Stimulated activated CD4-positive, alpha-beta T cell treated with anti-CD3 and anti-CD28 coated beads, TNF-alpha, amount 100 ng/mL, for 24 hours (primary cell): ENCODE results near the gene CACHD1.
"Not testable (repeated sequence)": the region's sequence is repeated elsewhere in the genome, so short reads cannot be mapped to it uniquely, and the experiment has no call there.

Experiments used
- DNase-seq, 3 experiments: peaks; one replicate each; pipeline ENCODE4 v3.0.0-alpha.2; 2020; ENCODE audit warnings: low read depth in 3 of 3

Gene CACHD1

DNA sequence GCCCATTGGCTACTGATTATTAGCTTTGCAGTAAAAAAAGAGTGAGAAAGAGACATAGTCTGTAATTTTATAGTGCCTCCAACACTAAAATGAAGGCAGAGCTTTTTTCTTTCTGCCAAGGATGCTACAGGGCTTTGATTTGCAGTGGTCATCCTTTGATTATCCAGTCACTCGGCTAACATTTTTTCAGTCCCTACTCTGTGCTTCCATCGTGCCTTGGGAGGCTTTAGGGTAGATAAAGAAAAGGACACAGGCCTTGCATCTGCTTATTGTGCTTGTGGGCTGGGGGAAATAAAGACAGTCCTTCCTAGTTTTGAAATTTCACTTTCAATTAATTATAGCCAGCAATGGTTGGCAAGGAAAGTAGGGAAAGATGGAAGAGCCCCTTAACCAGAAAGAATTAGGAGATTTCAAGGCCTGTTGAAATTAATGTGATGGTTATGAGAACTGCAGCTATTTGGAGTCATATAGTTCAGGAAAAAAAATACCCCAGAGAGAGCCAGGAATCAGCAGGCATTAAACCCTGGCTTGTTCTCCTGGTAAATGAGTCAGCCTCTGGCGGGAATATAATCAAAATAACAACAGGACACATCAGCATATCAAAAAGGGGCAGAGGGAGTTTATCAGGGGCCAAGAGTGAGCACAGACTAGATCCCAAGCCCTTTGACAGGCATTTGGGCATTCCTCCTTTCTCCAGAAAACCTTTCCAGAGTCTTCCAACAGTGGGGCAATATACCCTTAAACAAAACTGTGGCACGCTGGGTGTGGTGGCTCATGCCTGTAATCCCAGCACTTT, 27.4 kb downstream of the CACHD1 start:
- DNase-seq: no peak

DNA sequence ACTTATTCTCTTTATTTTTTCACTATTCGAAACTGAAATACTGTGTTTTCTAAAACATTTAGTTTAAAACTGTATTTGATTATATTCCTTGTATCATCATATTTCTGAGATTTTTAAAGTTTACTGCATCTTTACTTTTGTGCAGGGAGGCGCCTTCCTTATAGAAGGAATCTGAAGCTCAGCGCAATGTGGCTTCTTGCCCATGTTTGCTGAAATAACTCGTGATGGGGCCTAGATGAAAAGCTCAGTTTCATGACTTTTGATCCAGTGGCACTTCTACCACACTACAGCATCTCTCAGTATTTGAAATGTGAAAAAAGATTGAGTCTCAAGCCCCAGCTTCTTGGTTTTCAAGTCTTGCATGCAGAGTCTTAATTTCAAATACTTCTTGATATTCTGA, 28.4 kb downstream of the CACHD1 start:
- no peak for DNase-seq

DNA sequence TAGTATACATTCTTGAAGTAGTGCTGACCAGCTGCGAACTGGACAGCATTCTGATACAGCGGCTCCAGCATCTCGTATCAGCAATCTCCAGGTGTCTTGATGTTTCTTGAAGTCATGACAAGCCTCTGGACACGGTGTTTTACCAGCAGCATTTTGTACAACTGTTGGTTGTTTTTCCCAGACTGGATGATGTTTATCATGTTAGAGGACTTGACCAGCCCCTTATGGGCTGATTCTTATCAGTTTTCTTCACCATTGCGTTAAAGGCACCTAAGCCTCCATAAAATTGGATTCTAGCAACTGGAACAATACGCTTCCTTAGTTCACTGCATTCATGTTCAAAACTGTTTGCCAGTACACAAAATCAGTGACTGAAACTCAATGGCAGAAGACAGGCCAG, 29.1 kb downstream of the CACHD1 start:
- DNase-seq: no peak

DNA sequence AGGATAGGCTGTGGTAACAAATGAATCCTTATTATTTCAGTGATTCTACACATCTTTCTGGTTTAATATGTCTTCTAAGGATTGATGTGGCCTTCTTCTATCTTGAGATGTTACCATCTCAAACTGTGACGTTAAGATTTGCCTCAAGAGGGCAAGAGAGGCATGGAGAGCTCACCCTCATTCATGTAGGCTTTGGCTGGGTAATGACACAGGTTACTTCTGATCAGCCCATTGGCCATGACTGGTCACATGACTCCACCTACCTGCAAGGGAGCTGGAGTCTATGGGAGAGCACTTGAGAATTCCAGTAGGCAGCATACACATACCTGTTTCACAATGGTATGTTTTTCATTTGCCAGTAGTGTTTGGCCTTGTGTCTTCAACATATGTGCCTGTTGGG, 30.0 kb downstream of the CACHD1 start:
- no peak for DNase-seq

DNA sequence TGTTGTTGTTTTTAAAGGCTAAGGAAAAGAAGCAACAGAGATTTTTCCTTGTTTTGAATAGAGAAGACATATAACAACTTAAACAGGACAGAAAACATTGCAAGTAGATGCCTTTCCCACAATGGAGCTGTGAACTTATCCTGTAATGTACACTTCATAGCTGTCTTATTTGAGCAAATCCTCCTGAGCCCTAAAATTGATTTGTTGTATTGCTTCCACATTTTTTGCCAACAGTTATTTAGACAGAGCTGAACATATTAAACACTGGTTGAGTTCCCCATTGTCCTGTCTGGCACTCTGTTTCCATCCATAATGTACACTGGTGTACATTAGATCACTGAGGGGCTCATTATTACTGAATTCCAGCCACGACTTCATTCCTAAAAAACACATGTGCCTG, 32.2 kb downstream of the CACHD1 start:
- DNase-seq: no peak

DNA sequence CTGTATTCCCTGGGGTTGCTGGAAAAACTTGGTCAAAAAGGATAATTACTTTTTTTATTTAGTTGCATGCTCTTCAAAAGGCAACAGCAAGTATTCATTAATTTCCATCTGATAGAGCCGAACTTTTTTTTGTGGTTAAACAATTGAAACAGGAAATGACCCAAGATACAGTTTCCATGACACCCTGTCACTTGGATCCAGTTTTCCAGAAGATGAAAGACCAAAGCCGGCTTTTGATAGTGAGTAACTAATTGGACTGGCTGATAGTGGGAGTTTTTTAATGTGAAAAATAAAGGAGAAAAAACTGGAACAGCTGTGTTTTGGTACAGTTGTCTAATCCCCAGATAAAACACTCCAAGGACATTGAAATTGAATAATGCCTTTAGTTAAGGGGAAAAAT, 33.0 kb downstream of the CACHD1 start:
- no peak for DNase-seq

DNA sequence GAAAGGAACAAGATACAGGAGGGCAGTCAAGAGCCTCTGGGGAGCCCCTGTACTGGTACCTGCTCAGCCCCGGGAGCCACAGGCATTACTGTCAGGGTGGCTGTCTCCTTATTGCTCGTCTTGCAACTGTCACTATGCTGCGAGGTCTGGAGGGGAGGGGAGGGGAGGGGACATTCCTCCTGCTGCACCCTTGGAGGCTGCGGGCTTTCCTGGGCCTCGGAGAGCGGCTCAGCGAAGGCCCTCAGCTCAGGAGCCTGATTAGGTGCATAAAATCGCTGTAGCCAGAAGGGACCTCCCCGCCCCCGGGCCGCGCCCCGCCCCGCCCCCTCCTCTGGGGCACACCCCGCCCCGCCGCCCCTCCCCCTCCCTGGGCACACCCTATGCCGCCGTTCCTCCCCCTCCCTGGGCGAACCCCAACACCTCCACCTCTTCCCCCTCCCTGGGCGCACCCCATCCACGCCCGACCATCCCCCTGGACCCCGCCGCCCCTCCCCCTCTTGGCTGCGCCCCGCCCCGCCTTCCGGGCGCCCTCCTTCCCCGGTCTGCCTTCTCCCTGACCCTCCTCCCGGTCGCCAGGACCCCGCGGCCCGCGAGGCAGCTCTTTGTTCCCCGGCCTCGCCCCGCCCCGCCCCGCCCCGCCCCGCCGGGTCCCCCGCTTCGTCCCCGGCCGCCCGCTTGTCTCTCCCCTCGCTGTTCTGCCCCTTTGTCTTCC, 35.5 kb downstream of the CACHD1 start:
- peak in 1 of 3 experiments; percentile 61 for DNase-seq

DNA sequence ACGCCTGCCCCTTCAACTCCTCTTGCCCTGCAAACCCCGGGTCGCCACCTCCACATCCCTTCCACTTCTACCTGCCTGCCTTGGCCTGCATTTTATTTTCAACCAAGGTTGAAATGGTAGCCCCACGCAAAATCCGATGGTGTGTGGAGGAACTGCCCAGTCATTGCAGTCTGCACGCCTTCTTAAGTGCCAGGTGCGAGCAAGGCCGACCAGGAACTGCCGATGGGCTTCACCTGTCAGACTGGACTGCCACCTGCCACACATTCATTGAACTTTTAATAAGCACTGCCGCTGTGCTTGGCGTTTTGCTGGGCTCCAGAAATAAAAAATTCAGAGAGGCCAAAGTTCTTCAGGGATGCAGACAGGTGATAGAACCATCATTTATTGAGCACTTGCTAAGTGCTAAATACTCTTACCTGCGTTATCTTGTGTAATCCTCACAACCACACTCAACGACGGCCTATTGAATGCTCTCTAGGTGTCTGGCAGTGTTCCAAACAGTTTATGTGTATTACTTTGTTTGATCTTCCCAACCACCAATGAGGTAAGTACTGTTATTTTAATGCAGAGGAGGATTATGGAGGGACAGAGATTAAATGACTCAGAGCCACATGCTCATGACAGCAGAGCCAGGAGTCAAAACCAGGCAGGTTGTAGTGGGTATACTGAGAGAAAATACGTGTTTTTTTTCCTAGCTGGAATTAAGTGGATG, 36.2 kb downstream of the CACHD1 start:
- no peak for DNase-seq

DNA sequence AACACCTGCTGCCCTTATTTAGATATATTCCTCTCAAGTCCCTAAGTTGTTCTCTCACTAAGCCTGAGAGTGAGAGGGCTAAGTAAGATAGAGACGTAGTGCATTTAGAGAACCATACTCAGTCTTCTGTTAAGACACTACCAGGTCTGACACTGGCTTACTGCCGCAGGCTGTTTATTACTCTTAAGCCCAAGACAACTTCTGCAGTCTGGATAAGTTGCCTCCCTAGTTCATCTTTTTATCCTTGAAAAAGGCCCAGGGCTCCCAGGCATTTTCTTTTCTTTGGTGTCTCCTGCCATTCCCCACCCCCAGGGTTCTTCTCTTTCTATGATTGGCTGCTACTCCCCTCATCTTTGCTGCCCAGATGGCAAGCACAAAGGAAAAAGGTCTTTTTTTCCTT, 38.7 kb downstream of the CACHD1 start:
- DNase-seq: no peak

DNA sequence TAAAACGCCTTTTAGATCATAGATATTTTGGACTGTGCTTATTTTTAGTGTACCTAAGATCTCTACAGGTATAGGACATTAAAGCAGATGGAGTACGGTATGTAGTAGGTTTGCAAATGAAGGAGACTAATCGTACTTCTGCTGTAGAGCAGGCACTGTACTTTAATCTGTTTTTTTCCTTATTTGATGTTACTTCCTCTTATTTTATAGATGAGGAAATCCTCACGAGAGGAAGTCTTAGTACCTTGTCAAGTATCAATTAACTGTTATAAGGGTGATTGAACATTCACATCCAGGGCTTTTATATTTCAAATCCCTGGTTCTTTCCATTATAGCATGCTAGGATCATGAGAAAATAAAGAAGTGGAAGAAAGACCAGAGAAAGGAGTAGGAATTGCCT, 41.1 kb downstream of the CACHD1 start:
- no peak for DNase-seq

DNA sequence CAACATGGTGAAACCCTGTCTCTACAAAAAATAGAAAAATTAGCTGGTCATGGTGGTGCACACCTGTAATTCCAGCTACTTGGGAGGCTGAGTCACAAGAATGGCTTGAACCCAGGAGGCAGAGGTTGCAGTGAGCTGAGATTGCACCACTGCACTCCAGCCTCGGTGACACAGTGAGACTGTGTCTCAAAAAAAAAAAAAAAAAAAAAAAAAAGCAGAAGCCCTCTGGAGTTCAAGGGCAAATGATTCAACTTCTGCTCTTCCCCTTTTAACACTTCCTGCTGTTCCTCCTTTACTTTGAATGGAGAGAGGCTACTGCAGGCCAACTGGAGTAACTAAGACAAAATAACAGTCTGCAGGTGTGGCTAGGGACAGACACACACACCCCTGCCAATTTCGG, 42.3 kb downstream of the CACHD1 start:
- DNase-seq: not testable (repeated sequence)

DNA sequence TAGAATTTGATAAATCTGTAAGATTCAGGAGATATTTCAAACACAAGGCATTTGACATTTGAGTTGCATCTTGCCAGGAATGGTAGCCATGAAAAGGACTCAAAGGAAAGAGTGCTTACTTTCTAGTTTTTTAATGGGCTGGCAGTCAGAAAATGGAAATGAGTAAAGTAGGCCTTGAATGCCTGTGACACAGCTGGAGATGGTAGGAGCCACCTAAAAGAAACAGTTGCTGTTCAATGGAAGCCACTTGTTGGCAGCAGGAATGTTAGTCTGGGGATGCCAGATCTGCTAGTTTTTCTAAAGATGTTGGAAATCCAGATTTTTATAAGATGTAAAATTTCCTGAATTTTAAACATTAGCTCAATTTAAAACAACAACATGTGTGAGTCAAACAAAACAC, 43.6 kb downstream of the CACHD1 start:
- no peak for DNase-seq

DNA sequence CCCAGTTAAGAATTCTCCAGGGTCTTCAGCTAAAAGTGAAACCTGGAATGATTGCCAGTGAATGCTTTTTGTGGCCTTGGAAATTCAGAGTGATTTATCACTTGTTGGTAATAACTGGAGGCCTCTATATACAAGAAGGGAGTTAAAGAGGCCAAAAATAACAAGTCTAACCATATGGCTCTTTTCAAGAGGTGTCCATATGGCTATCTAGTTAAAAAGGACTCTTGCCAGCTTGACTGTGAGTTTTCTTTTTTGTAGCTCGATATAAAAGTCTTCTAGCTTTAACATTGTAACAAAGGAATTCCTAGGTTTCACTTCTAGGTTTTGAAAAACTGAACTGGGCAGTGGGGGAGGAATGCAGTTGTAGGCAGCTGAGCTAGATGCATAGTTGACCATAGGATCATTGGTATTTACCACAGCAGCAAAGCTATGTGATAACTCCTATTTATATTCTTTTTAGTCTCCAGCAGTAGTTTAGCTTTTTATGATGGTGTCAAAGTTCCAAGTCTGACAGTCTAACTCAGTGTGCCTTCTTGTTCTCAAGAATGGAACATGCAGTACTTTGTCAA, 44.4 kb downstream of the CACHD1 start:
- no peak for DNase-seq

DNA sequence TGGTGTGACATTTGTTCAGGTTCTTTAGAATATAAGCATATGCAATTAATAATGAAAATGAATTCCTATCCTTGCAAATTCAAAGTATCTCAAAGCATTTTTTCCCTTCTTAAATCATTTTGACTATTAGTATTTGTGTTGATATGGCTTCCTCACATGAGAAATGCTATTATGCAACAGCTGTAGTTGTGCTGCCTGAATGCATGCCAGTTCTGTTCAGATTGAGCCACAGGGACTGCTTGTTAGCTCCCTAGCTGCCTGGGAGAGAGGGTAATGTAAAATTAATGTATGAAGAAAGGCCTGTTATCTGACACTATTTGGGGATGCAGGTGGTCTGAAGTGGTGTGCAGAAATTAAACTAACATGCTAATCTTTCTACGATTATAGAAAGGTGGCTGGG, 45.5 kb downstream of the CACHD1 start:
- DNase-seq: no peak

DNA sequence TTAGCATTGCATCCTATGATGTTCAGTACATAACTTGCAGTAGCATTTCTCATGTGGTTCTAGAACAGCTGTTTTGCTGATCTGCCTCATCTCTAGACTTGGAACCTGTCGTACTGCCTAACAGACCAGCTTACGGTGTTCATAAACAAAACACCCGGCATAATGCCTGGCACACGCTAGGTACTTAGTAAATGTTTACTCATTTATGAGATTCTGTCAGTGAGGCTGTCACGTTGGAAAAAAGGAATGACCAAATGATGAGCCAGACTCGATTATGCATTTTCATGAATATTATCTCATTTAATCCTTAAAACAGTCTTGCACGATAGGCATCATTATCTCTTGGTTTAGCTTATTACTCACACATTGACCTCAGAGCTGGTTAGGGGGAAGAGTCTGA, 46.4 kb downstream of the CACHD1 start:
- no peak for DNase-seq

DNA sequence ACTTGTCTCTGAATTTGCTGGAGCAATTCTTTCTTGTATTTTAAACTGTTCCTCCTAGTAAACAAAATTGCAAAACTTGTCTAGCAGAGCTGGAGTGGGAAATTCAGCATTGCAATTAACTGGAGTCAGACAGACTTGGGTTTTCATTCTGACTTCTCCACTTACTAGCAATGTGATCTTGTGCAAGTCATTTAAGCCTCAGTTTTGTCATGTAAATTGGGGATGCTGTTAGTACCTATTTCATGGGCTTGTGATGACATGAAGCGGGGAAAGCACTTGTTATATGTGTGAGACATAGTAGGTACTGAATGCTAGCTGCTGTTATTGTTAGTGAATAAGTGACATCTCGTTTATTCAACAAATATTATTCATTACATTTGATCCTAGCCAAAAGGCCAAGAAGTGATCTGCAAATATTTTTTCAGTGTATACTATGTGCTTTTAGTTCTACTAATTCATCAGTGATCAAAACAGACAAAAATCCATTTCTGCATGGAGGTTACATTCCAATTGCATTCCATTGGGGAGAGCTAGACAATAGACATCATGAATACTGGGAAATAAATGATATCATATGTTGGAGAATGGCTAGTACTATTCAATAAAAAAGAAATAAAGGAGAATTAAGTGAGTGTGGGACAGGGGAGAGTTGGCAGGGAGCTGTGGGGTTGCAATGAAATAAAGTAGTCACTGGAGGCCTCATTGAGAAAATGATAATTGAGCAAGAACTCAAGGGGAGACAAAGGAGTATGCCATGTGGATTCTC, 47.1 kb downstream of the CACHD1 start:
- DNase-seq: no peak

DNA sequence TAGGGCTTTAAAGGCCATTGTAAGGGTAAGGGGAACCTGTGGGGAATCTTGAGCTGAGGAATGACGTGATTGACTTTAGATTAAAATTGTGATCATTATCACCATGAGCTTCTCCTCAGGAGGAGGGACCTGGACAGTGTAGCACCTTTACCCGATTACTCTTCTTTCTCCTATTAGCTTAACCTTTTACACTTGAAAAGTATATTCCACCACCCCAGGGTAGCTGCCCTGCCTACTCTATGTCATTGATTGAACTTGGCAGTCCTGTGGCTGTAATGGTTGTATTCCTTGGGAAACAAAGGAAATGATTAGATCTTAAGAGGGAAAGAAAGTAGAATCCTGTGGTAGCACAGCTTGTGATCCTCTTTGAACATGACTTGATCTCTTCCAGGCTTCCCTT, 47.7 kb downstream of the CACHD1 start:
- DNase-seq: no peak

DNA sequence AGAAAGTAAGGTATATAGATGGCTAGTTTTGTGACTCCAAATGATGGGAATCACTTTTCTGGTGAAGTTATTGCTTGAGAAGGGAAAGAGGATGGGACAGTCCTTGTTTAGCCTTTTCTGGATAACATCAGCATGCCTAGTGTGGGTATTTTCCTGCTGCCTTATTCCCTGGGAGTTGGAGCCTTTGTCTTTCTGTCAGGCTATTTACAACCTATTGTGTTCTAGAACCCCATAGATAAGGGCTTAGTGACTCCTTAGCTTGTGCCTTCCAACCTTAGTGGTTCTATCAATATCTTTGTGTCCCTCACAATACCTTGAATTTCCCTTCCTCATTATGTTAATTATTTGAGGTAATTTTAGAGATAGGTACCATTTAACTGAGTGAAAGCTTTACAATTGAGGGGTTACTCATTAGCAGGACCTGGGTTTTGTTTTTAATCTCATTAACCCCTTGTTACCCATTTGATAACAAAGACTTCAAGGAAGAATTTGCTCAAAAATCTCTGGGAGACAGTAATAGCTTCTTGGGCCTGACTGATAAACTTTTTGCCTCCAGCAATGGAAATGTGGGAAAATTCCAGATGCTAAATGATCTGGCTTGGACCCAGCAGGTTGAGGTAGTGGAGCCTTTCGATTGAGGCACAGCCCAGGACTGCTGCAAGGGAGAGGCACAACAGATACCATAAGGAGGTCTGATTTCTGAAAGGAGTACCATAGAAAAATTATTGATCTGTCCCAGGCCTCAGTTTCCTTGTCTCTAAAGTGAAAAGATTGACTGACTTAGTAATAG, 49.0 kb downstream of the CACHD1 start:
- DNase-seq: no peak

DNA sequence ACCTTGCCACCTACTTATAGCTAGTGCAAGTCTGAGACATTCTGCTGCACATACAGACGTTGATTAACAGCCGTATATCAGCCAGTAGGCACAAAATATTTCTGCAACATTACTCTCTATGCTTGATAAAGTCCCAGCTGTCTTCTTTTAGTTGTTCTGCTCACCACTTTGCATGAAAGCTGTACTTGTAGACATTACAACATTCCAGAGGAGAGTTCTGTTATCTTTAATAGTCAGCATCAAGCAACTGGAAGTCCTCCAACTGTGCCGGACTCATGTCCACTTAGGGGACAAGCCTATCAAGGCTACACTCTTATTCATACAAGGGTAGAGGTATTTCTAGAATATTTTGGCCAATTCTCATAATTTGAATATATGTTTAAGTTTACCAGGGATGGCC, 50.0 kb downstream of the CACHD1 start:
- DNase-seq: no peak

DNA sequence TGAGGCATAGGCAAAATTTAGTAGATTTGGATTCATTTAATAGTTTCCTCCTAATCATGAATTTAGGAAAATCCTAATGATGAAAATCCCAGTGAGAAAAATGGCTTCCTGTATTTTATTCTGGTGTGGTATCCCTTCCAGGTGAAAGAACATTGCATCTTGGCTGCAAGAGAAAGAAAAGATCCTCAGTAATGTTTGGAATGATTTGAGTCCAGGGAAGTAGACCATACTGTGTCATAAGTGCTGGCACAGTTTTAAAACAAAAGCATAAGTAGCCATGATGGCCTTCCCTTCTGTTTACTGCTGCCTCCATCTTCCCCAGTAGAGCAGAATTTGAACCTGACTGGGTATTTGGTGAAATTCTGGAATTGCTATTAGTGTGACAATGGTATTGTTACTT, 52.8 kb downstream of the CACHD1 start:
- no peak for DNase-seq
